Neural progenitor cell (in vitro differentiated cells): ENCODE measurements around the gene ETFDH.

Experiments used
- EZH2phosphoT487 ChIP-seq: fragments of 200-600 bp; sonication (generic); IDR thresholded peaks from 2 replicates; pipeline ENCODE4 v1.6.1; 2017; ENCODE audit warnings: antibody characterized with exemption
- TF ChIP-seq, protein P1 (sequence below): fragments of 200-600 bp; sonication (generic); IDR thresholded peaks from 2 replicates; pipeline ENCODE4 v1.5.1; 2017; ENCODE audit warnings: antibody characterized with exemption, mild to moderate bottlenecking

- TF ChIP-seq, protein P1, sequence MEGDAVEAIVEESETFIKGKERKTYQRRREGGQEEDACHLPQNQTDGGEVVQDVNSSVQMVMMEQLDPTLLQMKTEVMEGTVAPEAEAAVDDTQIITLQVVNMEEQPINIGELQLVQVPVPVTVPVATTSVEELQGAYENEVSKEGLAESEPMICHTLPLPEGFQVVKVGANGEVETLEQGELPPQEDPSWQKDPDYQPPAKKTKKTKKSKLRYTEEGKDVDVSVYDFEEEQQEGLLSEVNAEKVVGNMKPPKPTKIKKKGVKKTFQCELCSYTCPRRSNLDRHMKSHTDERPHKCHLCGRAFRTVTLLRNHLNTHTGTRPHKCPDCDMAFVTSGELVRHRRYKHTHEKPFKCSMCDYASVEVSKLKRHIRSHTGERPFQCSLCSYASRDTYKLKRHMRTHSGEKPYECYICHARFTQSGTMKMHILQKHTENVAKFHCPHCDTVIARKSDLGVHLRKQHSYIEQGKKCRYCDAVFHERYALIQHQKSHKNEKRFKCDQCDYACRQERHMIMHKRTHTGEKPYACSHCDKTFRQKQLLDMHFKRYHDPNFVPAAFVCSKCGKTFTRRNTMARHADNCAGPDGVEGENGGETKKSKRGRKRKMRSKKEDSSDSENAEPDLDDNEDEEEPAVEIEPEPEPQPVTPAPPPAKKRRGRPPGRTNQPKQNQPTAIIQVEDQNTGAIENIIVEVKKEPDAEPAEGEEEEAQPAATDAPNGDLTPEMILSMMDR, result no peak
- no peak for TF ChIP-seq EZH2phosphoT487
These were observed 56.1 kb downstream of the ETFDH start for GRCh38 chr4:158728236-158728635.
